Measurements from ENCODE around the gene YTHDC2. TPM values are rescaled to one million over a fixed set of nuclear protein-coding genes. Genes with fewer than 3 reads are reported as not detected.

Gene YTHDC2
- total RNA-seq, 2 experiments from 2014 or later, result 26.8 to 28.2 TPM

- POLR2A ChIA-PET, result interaction anchor here (1.5 kb wide), 1 partner anchor 8 kb away, joined by 3 read pairs; no protein-coding TSS in a partner anchor
- H3K27me3 Mint-ChIP-seq, result peaks cover 16% of the 10 kb centered on the region
- no peak for TF ChIP-seq CTCF (IDR thresholded peaks at IDR 0.05)
- H3K9me3 Mint-ChIP-seq, result peaks cover 2% of the 10 kb centered on the region
- H3K27ac Mint-ChIP-seq, result no peak overlapping the region
- H3K36me3 Mint-ChIP-seq (ENCODE audit: low read depth), result peaks cover 13% of the 10 kb centered on the region
- H3K4me3 Mint-ChIP-seq, result no peak overlapping the region
- ATAC-seq, result no peak
- intact Hi-C loops (cut with micrococcal nuclease), result loop anchor here (5.0 to 10.0 kb wide), 3 partner anchors 95 to 498 kb away; no protein-coding TSS in a partner anchor
- peaks cover 22% of the 10 kb centered on the region for H3K4me1 Mint-ChIP-seq (ENCODE audit: low read depth)
- no peak for DNase-seq
- CTCF ChIA-PET, result interaction anchor here (0.6 to 3.9 kb wide), 5 partner anchors 15 to 516 kb away, joined by 3 to 31 read pairs (median 6); no protein-coding TSS in a partner anchor
Measured at GRCh38 chr5:113512341-113512740, 1.2 kb upstream of the YTHDC2 start.

- Mint-ChIP-seq H3K4me3 (peak overlapping the region; percentile 93), H3K27me3 (peaks cover 7% of the 10 kb centered on the region), H3K36me3 (ENCODE audit: low read depth) (peaks cover 25% of the 10 kb centered on the region), H3K4me1 (ENCODE audit: low read depth) (peaks cover 25% of the 10 kb centered on the region), H3K27ac (peak overlapping the region; percentile 93), H3K9me3 (peaks cover 2% of the 10 kb centered on the region)
- ChIA-PET CTCF (interaction anchor here (2.1 to 2.8 kb wide), 3 partner anchors 10 to 177 kb away, joined by 6 to 13 read pairs (median 7); no protein-coding TSS in a partner anchor), POLR2A (interaction anchor here (0.6 to 0.9 kb wide), 2 partner anchors 18 to 86 kb away, joined by 3 read pairs; no protein-coding TSS in a partner anchor)
- ATAC-seq (no peak), DNase-seq (no peak)
- intact Hi-C loops (cut with micrococcal nuclease), result loop anchor here (5.0 to 10.0 kb wide), 3 partner anchors 93 to 499 kb away; no protein-coding TSS in a partner anchor
- no peak for TF ChIP-seq CTCF (IDR thresholded peaks at IDR 0.05)
Measured at GRCh38 chr5:113514289-113514635, 768 bp downstream of the YTHDC2 start.

GRCh38 chr5:113518884-113519283 is 5.4 kb downstream of the YTHDC2 start:
- intact Hi-C loops (cut with micrococcal nuclease), result loop anchor here (10.0 kb wide), 1 partner anchor 504 kb away; no protein-coding TSS in a partner anchor
- peaks cover 53% of the 10 kb centered on the region for H3K4me1 Mint-ChIP-seq (ENCODE audit: low read depth)
- H3K9me3 Mint-ChIP-seq, result no peaks in the 10 kb centered on the region
- CTCF ChIA-PET, result no interaction called here
- no peak overlapping the region for H3K4me3 Mint-ChIP-seq
- no peak overlapping the region for H3K27ac Mint-ChIP-seq
- peaks cover 38% of the 10 kb centered on the region for H3K36me3 Mint-ChIP-seq (ENCODE audit: low read depth)
- ATAC-seq, result no peak
- no peaks in the 10 kb centered on the region for H3K27me3 Mint-ChIP-seq
- no peak for TF ChIP-seq CTCF (IDR thresholded peaks at IDR 0.05)
- POLR2A ChIA-PET, result no interaction called here
- no peak for DNase-seq

- DNase-seq (no peak), ATAC-seq (no peak)
- no peak overlapping the region for H3K4me3 Mint-ChIP-seq
- H3K27ac Mint-ChIP-seq, result no peak overlapping the region
- peaks cover 38% of the 10 kb centered on the region for H3K36me3 Mint-ChIP-seq (ENCODE audit: low read depth)
- intact Hi-C loops (cut with micrococcal nuclease), result loop anchor here (10.0 kb wide), 1 partner anchor 505 kb away; no protein-coding TSS in a partner anchor
- H3K9me3 Mint-ChIP-seq, result no peaks in the 10 kb centered on the region
- no peak for TF ChIP-seq CTCF (IDR thresholded peaks at IDR 0.05)
- no peaks in the 10 kb centered on the region for H3K27me3 Mint-ChIP-seq
- CTCF ChIA-PET, result no interaction called here
- POLR2A ChIA-PET, result no interaction called here
- H3K4me1 Mint-ChIP-seq (ENCODE audit: low read depth), result peaks cover 58% of the 10 kb centered on the region
Measured at GRCh38 chr5:113519412-113519811, 5.9 kb downstream of the YTHDC2 start.

GRCh38 chr5:113520429-113520828 is 6.9 kb downstream of the YTHDC2 start:
- H3K4me3 Mint-ChIP-seq, result no peak overlapping the region

More at GRCh38 chr5:113520429-113520828, 6.9 kb downstream of the YTHDC2 start:
- ATAC-seq (peak; percentile 88), DNase-seq (peak; percentile 57)
- POLR2A ChIA-PET, result interaction anchor here (0.9 kb wide), 1 partner anchor 8 kb away, joined by 3 read pairs; no protein-coding TSS in a partner anchor
- H3K36me3 Mint-ChIP-seq (ENCODE audit: low read depth), result peaks cover 39% of the 10 kb centered on the region
- intact Hi-C loops (cut with micrococcal nuclease), result no loop called here
- H3K27me3 Mint-ChIP-seq, result no peaks in the 10 kb centered on the region
- H3K27ac Mint-ChIP-seq, result peak overlapping the region; percentile 46
- no peak for TF ChIP-seq CTCF (IDR thresholded peaks at IDR 0.05)
- H3K4me1 Mint-ChIP-seq (ENCODE audit: low read depth), result peaks cover 63% of the 10 kb centered on the region
- CTCF ChIA-PET, result no interaction called here
- H3K9me3 Mint-ChIP-seq, result no peaks in the 10 kb centered on the region

All from activated CD8-positive, alpha-beta T cell treated with anti-CD3 and anti-CD28 coated beads for 36 hours (primary cell).